Neuronal stem cell (in vitro differentiated cells): Measurements from ENCODE around the gene REEP5.
"Not testable (repeated sequence)": the region's sequence is repeated elsewhere in the genome, so short reads cannot be mapped to it uniquely, and the experiment has no call there.

ENCODE experiments used
- DNase-seq: peaks from one replicate; pipeline ENCODE4 v3.0.0-alpha.2; 2013; ENCODE audit warnings: low spot score
- H2AFZ ChIP-seq: one replicate; pipeline ENCODE4 v1.6.1; 2013; ENCODE audit warnings: mild to moderate bottlenecking, low read length, inconsistent platforms
- H2AK5ac ChIP-seq: 2 replicates; pipeline ENCODE4 v1.6.1; 2013; ENCODE audit warnings: low read depth, mild to moderate bottlenecking, inconsistent platforms, low read length, moderate library complexity, mixed read lengths
- H2BK120ac ChIP-seq: 2 replicates; pipeline ENCODE4 v1.6.1; 2013; ENCODE audit warnings: low read depth, mild to moderate bottlenecking, inconsistent platforms, low read length, moderate library complexity, mixed read lengths
- H2BK12ac ChIP-seq: one replicate; pipeline ENCODE4 v1.6.1; 2013; ENCODE audit warnings: low read length, inconsistent platforms
- H2BK15ac ChIP-seq: 2 replicates; pipeline ENCODE4 v1.6.1; 2013; ENCODE audit warnings: mild to moderate bottlenecking, low read length, inconsistent platforms, mixed read lengths
- H2BK5ac ChIP-seq: one replicate; pipeline ENCODE4 v1.6.1; 2013; ENCODE audit warnings: inconsistent platforms, mild to moderate bottlenecking, low read length, moderate library complexity
- H3K14ac ChIP-seq: one replicate; pipeline ENCODE4 v1.6.1; 2013; ENCODE audit warnings: low read length, inconsistent platforms
- H3K18ac ChIP-seq: 2 replicates; pipeline ENCODE4 v1.6.1; 2013; ENCODE audit warnings: low read length, inconsistent platforms
- H3K23ac ChIP-seq: 2 replicates; pipeline ENCODE4 v1.6.1; 2013; ENCODE audit warnings: low read depth, mild to moderate bottlenecking, mixed read lengths, low read length, inconsistent platforms; ENCODE audit not compliant: poor library complexity
- H3K27ac ChIP-seq: replicated peaks from 3 replicates; pipeline ENCODE4 v1.5.1; 2013; ENCODE audit warnings: low read length, inconsistent platforms
- H3K27me3 ChIP-seq, 3 experiments: 2 replicates each; pipeline ENCODE4 v1.6.1; 2013; ENCODE audit warnings: low read length in 3 of 3, mild to moderate bottlenecking in 2 of 3, inconsistent platforms in 1 of 3, low read depth in 1 of 3, mixed read lengths in 1 of 3, moderate library complexity in 1 of 3; ENCODE audit not compliant: control insufficient read depth in 3 of 3, insufficient read depth in 3 of 3
- H3K36me3 ChIP-seq, 2 donors: replicated peaks in 1 of 2; 2 replicates each; pipeline ENCODE4 v1.6.1; 2013; ENCODE audit warnings: low read length in 2 of 2; ENCODE audit not compliant: control insufficient read depth in 2 of 2, insufficient read depth in 2 of 2
- H3K4ac ChIP-seq: 2 replicates; pipeline ENCODE4 v1.6.1; 2013; ENCODE audit warnings: inconsistent platforms, mild to moderate bottlenecking, low read length, moderate library complexity
- H3K4me1 ChIP-seq, 2 donors: 1 replicate in 1 of 2; 2 replicates in 1 of 2; pipeline ENCODE4 v1.6.1; 2013; ENCODE audit warnings: low read length in 2 of 2, low read depth in 1 of 2; ENCODE audit not compliant: control insufficient read depth in 2 of 2, insufficient read depth in 1 of 2
- H3K4me2 ChIP-seq: one replicate; pipeline ENCODE4 v1.6.1; 2013; ENCODE audit warnings: mild to moderate bottlenecking, low read length, inconsistent platforms; ENCODE audit not compliant: insufficient read depth, poor library complexity, severe bottlenecking
- H3K4me3 ChIP-seq, 2 donors: 2 replicates each; pipeline ENCODE4 v1.5.1; 2013; ENCODE audit warnings: low read length in 2 of 2, mild to moderate bottlenecking in 2 of 2, inconsistent platforms in 1 of 2, moderate library complexity in 1 of 2
- H3K79me1 ChIP-seq: one replicate; pipeline ENCODE4 v1.6.1; 2013; ENCODE audit warnings: low read depth, mild to moderate bottlenecking, inconsistent platforms, low read length, moderate library complexity
- H3K9ac ChIP-seq: one replicate; pipeline ENCODE4 v1.6.1; 2013; ENCODE audit warnings: mild to moderate bottlenecking, low read depth, low read length, inconsistent platforms; ENCODE audit not compliant: poor library complexity
- H3K9me3 ChIP-seq, 2 donors: replicated peaks in 1 of 2; 2 replicates each; pipeline versions ENCODE3 to v1.6.1; 2013; ENCODE audit warnings: low read length in 2 of 2, mild to moderate bottlenecking in 2 of 2, inconsistent platforms in 1 of 2, low read depth in 1 of 2, mixed read lengths in 1 of 2, moderate library complexity in 1 of 2; ENCODE audit not compliant: control insufficient read depth in 2 of 2, insufficient read depth in 1 of 2
- H4K8ac ChIP-seq: one replicate; pipeline ENCODE4 v1.6.1; 2013; ENCODE audit warnings: low read depth, mild to moderate bottlenecking, inconsistent platforms, low read length, moderate library complexity
- H4K91ac ChIP-seq: one replicate; pipeline ENCODE4 v1.6.1; 2013; ENCODE audit warnings: low read length, low read depth, mild to moderate bottlenecking, inconsistent platforms; ENCODE audit not compliant: poor library complexity
- WGBS, 2 donors: extraction: QIAGEN DNeasy Blood & Tissue Kit; methylation state at CpG; one replicate each; pipeline ENCODE4 v1.1.7; 2013; ENCODE audit warnings: missing lambda C conversion rate in 2 of 2, mixed read lengths in 1 of 2; ENCODE audit not compliant: insufficient read length in 2 of 2, insufficient replicate concordance in 1 of 2; ENCODE audit errors: extremely low coverage in 2 of 2; 5-methylcytosine and 5-hydroxymethylcytosine counted together

REEP5 gene

GRCh38 chr5:112892776-112893175, 29.3 kb downstream of the REEP5 start:
- Histone ChIP-seq H4K8ac (no peak overlapping the region), H4K91ac (no peak overlapping the region), H2BK12ac (no peak overlapping the region), H3K4me1 (no peaks in the 10 kb centered on the region), H3K9me3 (no peaks in the 10 kb centered on the region), H3K23ac (no peak overlapping the region), H3K27ac (no peak overlapping the region), H2BK120ac (no peak overlapping the region), H3K4me3 (no peak overlapping the region), H3K9ac (no peak overlapping the region), H3K27me3 (no peaks in the 10 kb centered on the region), H2BK5ac (no peak overlapping the region), H3K18ac (no peak overlapping the region), H2AFZ (no peak overlapping the region), H3K4me2 (no peak overlapping the region), H3K79me1 (no peaks in the 10 kb centered on the region), H3K4ac (no peak overlapping the region), H3K36me3 (peaks cover 4 to 65% of the 10 kb centered on the region in 2 donors), H2AK5ac (no peak overlapping the region), H2BK15ac (no peak overlapping the region), H3K14ac (no peak overlapping the region)
- no peak for DNase-seq
- no CpG with 5 or more reads among the region's 13 CpGs for WGBS, 2 donors

GRCh38 chr5:112892066-112892465, 30.0 kb downstream of the REEP5 start:
- H3K4ac ChIP-seq, H3K4me1 ChIP-seq, H3K9me3 ChIP-seq, H2BK120ac ChIP-seq, H3K18ac ChIP-seq, H3K4me2 ChIP-seq, H3K23ac ChIP-seq, H4K8ac ChIP-seq, H2BK15ac ChIP-seq, H3K9ac ChIP-seq, H2AK5ac ChIP-seq, H3K14ac ChIP-seq, H3K79me1 ChIP-seq, H2BK12ac ChIP-seq, H2BK5ac ChIP-seq, DNase-seq, H3K4me3 ChIP-seq, H3K27me3 ChIP-seq, H2AFZ ChIP-seq, H3K27ac ChIP-seq, H4K91ac ChIP-seq: not testable (repeated sequence)
- WGBS, 2 donors = no CpG with 5 or more reads among the region's 8 CpGs
- peaks cover 4 to 67% of the 10 kb centered on the region in 2 donors for H3K36me3 ChIP-seq

GRCh38 chr5:112886975-112887374, 35.1 kb downstream of the REEP5 start:
- no peak overlapping the region for H2BK5ac ChIP-seq
- H4K91ac ChIP-seq = no peak overlapping the region
- no peak overlapping the region for H2BK12ac ChIP-seq
- no peak overlapping the region for H2BK15ac ChIP-seq
- DNase-seq = no peak
- H3K9me3 ChIP-seq = no peaks in the 10 kb centered on the region
- peaks cover 23 to 80% of the 10 kb centered on the region in 2 donors for H3K36me3 ChIP-seq
- no peaks in the 10 kb centered on the region for H3K4me1 ChIP-seq
- no peak overlapping the region for H3K9ac ChIP-seq
- H3K23ac ChIP-seq = no peak overlapping the region
- no peaks in the 10 kb centered on the region for H3K79me1 ChIP-seq
- no peak overlapping the region for H3K14ac ChIP-seq
- no peak overlapping the region for H2BK120ac ChIP-seq
- no peak overlapping the region for H2AK5ac ChIP-seq
- H3K27ac ChIP-seq = no peak overlapping the region
- H3K4me2 ChIP-seq = no peak overlapping the region
- no peak overlapping the region for H3K4ac ChIP-seq
- H4K8ac ChIP-seq = no peak overlapping the region
- no peak overlapping the region for H2AFZ ChIP-seq
- no peaks in the 10 kb centered on the region for H3K27me3 ChIP-seq
- no peak overlapping the region for H3K4me3 ChIP-seq
- no peak overlapping the region for H3K18ac ChIP-seq
- WGBS, 2 donors = no CpG with 5 or more reads among the region's 4 CpGs

- Histone ChIP-seq H2AK5ac (no peak overlapping the region), H3K27me3 (no peaks in the 10 kb centered on the region), H3K9ac (no peak overlapping the region), H4K91ac (no peak overlapping the region), H3K79me1 (no peaks in the 10 kb centered on the region), H2AFZ (no peak overlapping the region), H3K36me3 (peaks cover 23 to 91% of the 10 kb centered on the region in 2 donors), H2BK15ac (no peak overlapping the region), H2BK120ac (no peak overlapping the region), H3K4me3 (no peak overlapping the region), H3K18ac (peak overlapping the region; percentile 7), H3K4ac (no peak overlapping the region), H3K4me2 (no peak overlapping the region), H4K8ac (no peak overlapping the region), H3K14ac (no peak overlapping the region), H2BK12ac (no peak overlapping the region), H2BK5ac (no peak overlapping the region), H3K27ac (no peak overlapping the region), H3K9me3 (no peaks in the 10 kb centered on the region), H3K23ac (peak overlapping the region; percentile 25), H3K4me1 (no peaks in the 10 kb centered on the region)
- no peak for DNase-seq
- no CpG with 5 or more reads among the region's 3 CpGs for WGBS, 2 donors
Measured at GRCh38 chr5:112885001-112885400, 37.0 kb downstream of the REEP5 start.
